HepG2 (cell line): ENCODE data around the gene ZBTB7A.

Experiments
- GATAD2A ChIP-seq: IDR thresholded peaks from 2 replicates; pipeline ENCODE4 v1.6.1; 2016
- TF ChIP-seq, protein P1 (sequence below): sonication (generic); formaldehyde crosslinking; IDR thresholded peaks from 2 replicates; pipeline ENCODE4 v1.4.0; 2020; ENCODE audit warnings: mild to moderate bottlenecking, missing genetic modification reagents

GRCh38 chr19:4059453-4059871 is 7.2 kb downstream of the ZBTB7A start:
- TF ChIP-seq GATAD2A (CRISPR knock-in tag) = no peak
- TF ChIP-seq, protein P1, sequence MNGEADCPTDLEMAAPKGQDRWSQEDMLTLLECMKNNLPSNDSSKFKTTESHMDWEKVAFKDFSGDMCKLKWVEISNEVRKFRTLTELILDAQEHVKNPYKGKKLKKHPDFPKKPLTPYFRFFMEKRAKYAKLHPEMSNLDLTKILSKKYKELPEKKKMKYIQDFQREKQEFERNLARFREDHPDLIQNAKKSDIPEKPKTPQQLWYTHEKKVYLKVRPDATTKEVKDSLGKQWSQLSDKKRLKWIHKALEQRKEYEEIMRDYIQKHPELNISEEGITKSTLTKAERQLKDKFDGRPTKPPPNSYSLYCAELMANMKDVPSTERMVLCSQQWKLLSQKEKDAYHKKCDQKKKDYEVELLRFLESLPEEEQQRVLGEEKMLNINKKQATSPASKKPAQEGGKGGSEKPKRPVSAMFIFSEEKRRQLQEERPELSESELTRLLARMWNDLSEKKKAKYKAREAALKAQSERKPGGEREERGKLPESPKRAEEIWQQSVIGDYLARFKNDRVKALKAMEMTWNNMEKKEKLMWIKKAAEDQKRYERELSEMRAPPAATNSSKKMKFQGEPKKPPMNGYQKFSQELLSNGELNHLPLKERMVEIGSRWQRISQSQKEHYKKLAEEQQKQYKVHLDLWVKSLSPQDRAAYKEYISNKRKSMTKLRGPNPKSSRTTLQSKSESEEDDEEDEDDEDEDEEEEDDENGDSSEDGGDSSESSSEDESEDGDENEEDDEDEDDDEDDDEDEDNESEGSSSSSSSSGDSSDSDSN (CRISPR knock-in tag) = no peak
